ENCODE data around the gene PCED1B.

DNA sequence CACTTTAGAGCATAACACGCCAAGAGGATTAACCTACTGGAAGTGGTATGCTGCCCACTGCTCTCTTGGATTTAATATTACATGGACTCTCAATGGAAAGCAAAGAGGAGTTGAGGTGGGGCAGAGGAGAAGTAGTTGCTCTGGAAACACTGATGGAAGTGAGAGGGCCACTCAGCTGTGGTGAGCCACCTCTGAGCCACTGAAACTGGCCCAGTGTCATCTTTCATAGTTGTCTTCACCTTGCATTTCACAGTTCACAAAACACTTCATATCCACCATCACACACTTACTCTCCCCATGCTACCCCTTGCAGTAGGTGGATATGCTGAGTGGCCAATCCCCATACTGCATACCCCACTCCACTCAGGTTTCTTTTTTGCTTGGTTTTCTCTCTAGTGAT lies 12.2 kb upstream of the PCED1B start:
- TF ChIP-seq POLR2A (IDR thresholded peaks at IDR 0.05): no peak
- TF ChIP-seq, protein P1, sequence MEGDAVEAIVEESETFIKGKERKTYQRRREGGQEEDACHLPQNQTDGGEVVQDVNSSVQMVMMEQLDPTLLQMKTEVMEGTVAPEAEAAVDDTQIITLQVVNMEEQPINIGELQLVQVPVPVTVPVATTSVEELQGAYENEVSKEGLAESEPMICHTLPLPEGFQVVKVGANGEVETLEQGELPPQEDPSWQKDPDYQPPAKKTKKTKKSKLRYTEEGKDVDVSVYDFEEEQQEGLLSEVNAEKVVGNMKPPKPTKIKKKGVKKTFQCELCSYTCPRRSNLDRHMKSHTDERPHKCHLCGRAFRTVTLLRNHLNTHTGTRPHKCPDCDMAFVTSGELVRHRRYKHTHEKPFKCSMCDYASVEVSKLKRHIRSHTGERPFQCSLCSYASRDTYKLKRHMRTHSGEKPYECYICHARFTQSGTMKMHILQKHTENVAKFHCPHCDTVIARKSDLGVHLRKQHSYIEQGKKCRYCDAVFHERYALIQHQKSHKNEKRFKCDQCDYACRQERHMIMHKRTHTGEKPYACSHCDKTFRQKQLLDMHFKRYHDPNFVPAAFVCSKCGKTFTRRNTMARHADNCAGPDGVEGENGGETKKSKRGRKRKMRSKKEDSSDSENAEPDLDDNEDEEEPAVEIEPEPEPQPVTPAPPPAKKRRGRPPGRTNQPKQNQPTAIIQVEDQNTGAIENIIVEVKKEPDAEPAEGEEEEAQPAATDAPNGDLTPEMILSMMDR (IDR thresholded peaks at IDR 0.05): no peak
